HG03196 (cell line): ENCODE data around the gene MAIP1.

Source experiments
- ATAC-seq: cut with Tn5 transposase; IDR thresholded peaks from one replicate; pipeline ENCODE4 v1.9.1; 2021; ENCODE audit not compliant: unreplicated experiment

Gene MAIP1

GRCh38 chr2:199946196-199946595 lies 9.2 kb upstream of the MAIP1 start:
- ATAC-seq: no peak

- ATAC-seq: no peak
Observed at GRCh38 chr2:199946836-199947235, 8.5 kb upstream of the MAIP1 start.

GRCh38 chr2:199950396-199950795 lies 5.0 kb upstream of the MAIP1 start:
- ATAC-seq: no peak

- no peak for ATAC-seq
Observed at GRCh38 chr2:199951023-199951422, 4.4 kb upstream of the MAIP1 start.

- peak; percentile 36 for ATAC-seq
Observed at GRCh38 chr2:199955007-199955338, 409 bp upstream of the MAIP1 start.

- no peak for ATAC-seq
Observed at GRCh38 chr2:199956062-199956380, 639 bp downstream of the MAIP1 start.

- ATAC-seq: no peak
Observed at GRCh38 chr2:199958014-199958413, 2.6 kb downstream of the MAIP1 start.

- peak; percentile 64 for ATAC-seq
Observed at GRCh38 chr2:199962203-199962602, 6.8 kb downstream of the MAIP1 start.

GRCh38 chr2:199966405-199966804 lies 11.0 kb downstream of the MAIP1 start:
- ATAC-seq: no peak

GRCh38 chr2:199966976-199967375 lies 11.6 kb downstream of the MAIP1 start:
- no peak for ATAC-seq

- ATAC-seq: no peak
Observed at GRCh38 chr2:199968126-199968525, 12.7 kb downstream of the MAIP1 start.

- no peak for ATAC-seq
Observed at GRCh38 chr2:199972088-199972626, 16.8 kb downstream of the MAIP1 start.

- no peak for ATAC-seq
Observed at GRCh38 chr2:199973703-199974102, 18.3 kb downstream of the MAIP1 start.

GRCh38 chr2:199975273-199975895 lies 20.0 kb downstream of the MAIP1 start:
- ATAC-seq: no peak

- peak; percentile 86 for ATAC-seq
Observed at GRCh38 chr2:199977984-199978415, 22.6 kb downstream of the MAIP1 start.

- ATAC-seq: no peak
Observed at GRCh38 chr2:199979398-199979797, 24.0 kb downstream of the MAIP1 start.

- ATAC-seq: peak; percentile 34
Observed at GRCh38 chr2:199979832-199980628, 24.6 kb downstream of the MAIP1 start.

- ATAC-seq: no peak
Observed at GRCh38 chr2:199982126-199982843, 26.9 kb downstream of the MAIP1 start.

GRCh38 chr2:199983534-199983933 lies 28.2 kb downstream of the MAIP1 start:
- ATAC-seq: no peak

- no peak for ATAC-seq
Observed at GRCh38 chr2:199984159-199984558, 28.8 kb downstream of the MAIP1 start.

- no peak for ATAC-seq
Observed at GRCh38 chr2:199984755-199985154, 29.4 kb downstream of the MAIP1 start.
